Coronary artery (tissue), 2 donors: ENCODE results near the gene DIP2C.
"Not testable (repeated sequence)": the region's sequence is repeated elsewhere in the genome, so short reads cannot be mapped to it uniquely, and the experiment has no call there.

Experiments
- DNase-seq: peaks from one replicate; pipeline ENCODE4 v3.0.0-alpha.2; 2017; ENCODE audit warnings: low spot score
- H3K27ac ChIP-seq, 2 donors: fragments of 200-600 bp; sonication (generic); one replicate each; pipeline ENCODE4 v1.5.1; 2016 to 2019
- H3K4me3 ChIP-seq: fragments of 200-600 bp; sonication (generic); 2 replicates; pipeline ENCODE4 v1.5.1; 2016; ENCODE audit warnings: mild to moderate bottlenecking, moderate library complexity
- CTCF ChIP-seq: fragments of 200-600 bp; sonication (generic); IDR thresholded peaks from one replicate; pipeline ENCODE4 v1.5.1; 2019; ENCODE audit warnings: antibody characterized with exemption

The DIP2C gene

GRCh38 chr10:513393-513792 lies 176.1 kb downstream of the DIP2C start:
- Histone ChIP-seq H3K27ac (no peak overlapping the region), H3K4me3 (no peak overlapping the region)
- TF ChIP-seq CTCF: no peak
- DNase-seq: no peak

- not testable (repeated sequence) for DNase-seq, H3K27ac ChIP-seq, H3K4me3 ChIP-seq
These were observed 176.8 kb downstream of the DIP2C start for GRCh38 chr10:512661-513060.

- Histone ChIP-seq H3K4me3 (no peak overlapping the region), H3K27ac (no peak overlapping the region)
- no peak for TF ChIP-seq CTCF
- DNase-seq: no peak
These were observed 177.6 kb downstream of the DIP2C start for GRCh38 chr10:511849-512191.

- TF ChIP-seq CTCF: peak; percentile 93
- Histone ChIP-seq H3K4me3 (no peak overlapping the region), H3K27ac (peak overlapping the region in 1 of 2 donors; percentile 25)
- peak; percentile 94 for DNase-seq
These were observed 178.2 kb downstream of the DIP2C start for GRCh38 chr10:511101-511848.

- no peak for TF ChIP-seq CTCF
- Histone ChIP-seq H3K4me3 (peak overlapping the region; percentile 19), H3K27ac (peak overlapping the region in 1 of 2 donors; percentile 25)
- DNase-seq: no peak
These were observed 179.0 kb downstream of the DIP2C start for GRCh38 chr10:510415-510881.

- H3K27ac ChIP-seq: no peak overlapping the region
- no peak for DNase-seq
- no peak overlapping the region for H3K4me3 ChIP-seq
- TF ChIP-seq CTCF: no peak
These were observed 179.9 kb downstream of the DIP2C start for GRCh38 chr10:509361-510102.

GRCh38 chr10:508726-509125 lies 180.7 kb downstream of the DIP2C start:
- no peak for DNase-seq
- no peak for TF ChIP-seq CTCF
- H3K27ac ChIP-seq: no peak overlapping the region
- no peak overlapping the region for H3K4me3 ChIP-seq
